ENCODE results near the gene MCC.
A peak's percentile ranks its signal among the peaks of the same experiment; 100 is the strongest.

Gene MCC

DNA sequence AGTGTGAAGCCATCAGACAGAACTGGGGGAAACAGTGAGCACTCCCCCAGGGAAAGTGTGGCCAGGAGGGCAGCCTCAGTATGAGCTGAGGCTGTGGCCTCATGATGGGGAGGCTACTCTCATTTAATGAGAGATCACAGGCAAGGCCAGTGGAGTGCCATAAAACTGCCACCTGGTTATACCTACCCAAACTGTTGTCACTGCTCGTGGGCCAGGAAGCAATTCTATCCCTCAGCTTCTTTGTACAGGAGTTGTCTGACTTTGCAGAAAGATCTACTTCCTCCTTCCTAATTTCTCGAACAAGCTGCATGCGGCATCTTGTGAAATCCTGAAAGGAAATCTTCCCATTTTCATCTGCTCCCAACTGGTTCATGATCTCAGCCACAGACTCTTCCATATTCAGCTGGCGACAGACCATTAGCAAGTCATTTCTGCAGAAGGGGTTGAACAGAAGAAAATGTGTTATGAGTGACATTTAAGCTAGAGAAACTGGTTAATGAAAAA lies 103.4 kb downstream of the MCC start:
- TF ChIP-seq, protein P1, sequence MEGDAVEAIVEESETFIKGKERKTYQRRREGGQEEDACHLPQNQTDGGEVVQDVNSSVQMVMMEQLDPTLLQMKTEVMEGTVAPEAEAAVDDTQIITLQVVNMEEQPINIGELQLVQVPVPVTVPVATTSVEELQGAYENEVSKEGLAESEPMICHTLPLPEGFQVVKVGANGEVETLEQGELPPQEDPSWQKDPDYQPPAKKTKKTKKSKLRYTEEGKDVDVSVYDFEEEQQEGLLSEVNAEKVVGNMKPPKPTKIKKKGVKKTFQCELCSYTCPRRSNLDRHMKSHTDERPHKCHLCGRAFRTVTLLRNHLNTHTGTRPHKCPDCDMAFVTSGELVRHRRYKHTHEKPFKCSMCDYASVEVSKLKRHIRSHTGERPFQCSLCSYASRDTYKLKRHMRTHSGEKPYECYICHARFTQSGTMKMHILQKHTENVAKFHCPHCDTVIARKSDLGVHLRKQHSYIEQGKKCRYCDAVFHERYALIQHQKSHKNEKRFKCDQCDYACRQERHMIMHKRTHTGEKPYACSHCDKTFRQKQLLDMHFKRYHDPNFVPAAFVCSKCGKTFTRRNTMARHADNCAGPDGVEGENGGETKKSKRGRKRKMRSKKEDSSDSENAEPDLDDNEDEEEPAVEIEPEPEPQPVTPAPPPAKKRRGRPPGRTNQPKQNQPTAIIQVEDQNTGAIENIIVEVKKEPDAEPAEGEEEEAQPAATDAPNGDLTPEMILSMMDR (IDR thresholded peaks at IDR 0.05; ENCODE audit: low read depth, low read length, missing control alignments) = no peak
- no peak for DNase-seq (ENCODE audit: low read depth)
- no peak overlapping the region for H3K4me3 ChIP-seq (ENCODE audit: low read depth, low read length)

DNA sequence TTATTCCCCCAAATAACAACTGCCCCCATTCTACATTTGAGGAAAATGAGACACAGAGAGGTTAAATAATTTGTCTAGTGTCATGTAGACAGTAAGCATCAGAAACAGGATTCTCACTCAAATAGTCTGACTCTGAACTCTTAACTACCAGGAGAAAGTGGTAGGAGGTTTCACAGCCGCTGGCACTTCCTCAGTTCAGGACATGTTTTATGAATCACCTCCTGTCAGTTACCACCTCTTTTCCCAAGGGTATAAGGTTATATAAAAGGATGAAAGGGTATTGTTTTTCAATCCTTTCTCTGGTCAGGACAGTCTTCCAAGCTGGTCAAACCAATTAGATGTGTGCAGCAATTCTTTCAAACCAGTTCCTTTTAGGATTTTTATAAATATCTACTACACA lies 105.5 kb downstream of the MCC start:
- H3K4me3 ChIP-seq (ENCODE audit: low read depth, low read length) = no peak overlapping the region
- TF ChIP-seq, protein P1 (IDR thresholded peaks at IDR 0.05; ENCODE audit: low read depth, low read length, missing control alignments) = no peak
- DNase-seq (ENCODE audit: low read depth) = no peak

DNA sequence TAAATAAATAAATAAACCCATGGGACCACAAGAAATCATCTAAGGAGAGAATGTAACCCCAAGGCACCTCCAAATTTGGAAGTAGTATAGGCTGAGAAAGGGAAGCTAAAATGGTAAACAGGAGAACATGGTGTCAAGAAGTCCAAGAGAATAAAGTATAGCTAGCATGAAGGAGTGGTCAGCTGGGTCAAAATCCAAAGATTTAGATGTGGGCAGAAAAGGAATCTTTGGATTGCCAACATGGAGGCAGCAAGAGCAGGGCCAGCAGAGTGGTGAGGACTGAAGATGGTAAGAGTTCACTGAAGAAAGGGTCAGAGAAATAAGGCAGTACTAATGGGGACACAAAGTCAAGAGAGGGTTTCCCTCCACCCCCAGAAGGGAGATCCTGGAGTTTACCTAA lies 106.5 kb downstream of the MCC start:
- H3K4me3 ChIP-seq (ENCODE audit: low read depth, low read length) = no peak overlapping the region
- TF ChIP-seq, protein P1 (IDR thresholded peaks at IDR 0.05; ENCODE audit: low read depth, low read length, missing control alignments) = no peak
- DNase-seq (ENCODE audit: low read depth) = no peak

DNA sequence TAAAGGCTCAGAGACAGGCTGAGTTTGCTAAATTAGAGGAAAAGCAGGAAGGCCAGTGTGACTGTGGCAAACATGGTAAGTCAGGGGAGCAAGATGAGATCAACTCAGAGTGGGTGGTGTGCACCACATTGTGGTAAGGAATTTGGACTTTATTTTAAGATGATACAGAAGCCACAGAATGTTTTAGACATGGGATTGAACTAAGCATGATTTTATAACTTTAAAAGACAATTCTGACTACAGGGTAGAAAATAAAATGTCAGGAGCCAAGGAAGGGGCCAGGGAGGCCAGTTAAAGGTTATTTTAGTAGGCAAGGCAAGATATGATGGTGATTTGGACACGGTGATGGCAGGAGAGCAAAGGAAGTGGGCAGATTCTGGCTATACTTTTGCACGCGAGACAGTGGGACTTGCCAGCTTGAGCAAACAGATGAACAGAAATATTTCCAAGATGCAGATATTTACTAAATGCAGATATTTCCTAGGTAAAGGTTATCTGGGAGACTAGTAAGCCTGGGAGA lies 107.4 kb downstream of the MCC start:
- H3K4me3 ChIP-seq (ENCODE audit: low read depth, low read length) = no peak overlapping the region

DNA sequence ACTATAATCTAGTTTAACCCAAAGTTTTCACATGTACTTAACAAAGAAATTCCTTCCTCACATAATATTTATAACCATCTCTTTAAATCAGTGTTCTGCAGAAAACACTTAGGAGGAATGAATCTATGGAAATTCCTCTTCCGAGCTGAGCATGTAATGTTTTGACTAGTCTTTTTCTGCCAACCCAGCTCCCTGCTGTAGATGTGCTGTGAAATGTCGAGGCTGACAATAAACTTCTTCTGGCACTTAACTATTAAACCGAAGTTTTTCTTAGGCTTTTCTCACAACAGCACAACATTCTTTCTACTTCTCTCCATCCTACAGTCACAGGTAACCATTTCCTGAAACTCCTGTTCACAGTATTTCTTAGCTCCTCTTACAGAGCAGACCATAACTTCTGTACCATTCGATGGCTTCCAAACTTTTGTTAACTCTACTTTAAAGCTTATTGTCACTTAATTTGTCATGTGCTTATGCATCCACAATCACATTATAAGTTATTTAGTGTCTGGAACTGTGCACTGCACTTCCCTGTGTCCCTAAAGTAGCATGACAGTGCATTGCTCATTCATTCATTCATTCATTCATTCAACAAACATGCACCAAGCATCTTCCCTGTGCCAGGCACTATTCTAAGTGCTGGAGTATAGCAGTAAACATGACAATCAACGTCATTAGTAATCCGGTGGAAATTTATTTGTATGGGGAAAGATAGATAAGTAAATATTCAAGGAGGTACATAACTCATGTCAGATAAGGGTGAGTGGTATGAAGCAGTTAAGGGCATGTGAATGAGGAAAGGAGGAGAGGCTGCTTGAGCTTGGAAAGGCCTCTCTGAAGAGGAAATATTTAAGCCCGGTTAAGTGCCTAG lies 108.1 kb downstream of the MCC start:
- H3K4me3 ChIP-seq (ENCODE audit: low read depth, low read length) = no peak overlapping the region
- TF ChIP-seq, protein P1 (IDR thresholded peaks at IDR 0.05; ENCODE audit: low read depth, low read length, missing control alignments) = no peak
- DNase-seq (ENCODE audit: low read depth) = no peak

More for the DNA sequence above, 107.4 kb downstream of the MCC start:
- DNase-seq (ENCODE audit: low read depth) = no peak
- TF ChIP-seq, protein P1 (IDR thresholded peaks at IDR 0.05; ENCODE audit: low read depth, low read length, missing control alignments) = no peak

DNA sequence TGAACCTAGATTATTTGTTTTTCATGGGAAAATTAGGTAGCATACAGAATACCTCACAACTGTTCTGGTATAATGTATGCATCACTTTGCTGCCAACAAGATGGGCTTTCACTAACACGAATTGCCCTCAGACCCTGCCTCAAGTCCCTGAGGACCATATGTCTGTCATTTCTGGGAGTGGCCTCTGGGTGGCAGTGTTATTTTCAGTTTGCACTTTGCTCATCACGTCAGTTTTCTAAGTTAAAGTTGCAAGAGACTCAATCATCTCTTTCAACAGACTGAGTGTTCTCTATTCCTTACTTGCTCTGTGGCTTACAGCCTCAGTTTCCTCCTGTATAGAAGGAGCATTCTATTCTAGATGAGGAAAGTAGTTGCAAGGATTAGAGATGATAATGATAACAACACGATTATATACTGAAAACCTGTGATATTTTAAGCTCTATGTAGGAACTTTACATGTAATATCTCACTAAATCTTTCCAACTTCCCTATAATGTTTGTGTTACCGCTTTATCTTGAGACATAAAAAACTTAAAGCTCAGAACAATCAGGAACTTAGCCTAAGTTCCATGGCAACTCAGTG lies 109.2 kb downstream of the MCC start:
- H3K4me3 ChIP-seq (ENCODE audit: low read depth, low read length) = no peak overlapping the region
- peak; percentile 5 for DNase-seq (ENCODE audit: low read depth)
- TF ChIP-seq, protein P1 (IDR thresholded peaks at IDR 0.05; ENCODE audit: low read depth, low read length, missing control alignments) = peak; percentile 74
